HCT116 (cell line): Measurements from ENCODE around the gene ARRDC1. TPM values are rescaled to one million over a fixed set of nuclear protein-coding genes. Genes with fewer than 3 reads are reported as not detected.
"Not testable (repeated sequence)": the region's sequence is repeated elsewhere in the genome, so short reads cannot be mapped to it uniquely, and the experiment has no call there.

Experiments
- ATAC-seq: fragments of 200-7000 bp; cut with Tn5 transposase; 2 replicates; pipeline ENCODE4 v1.9.1; 2020; ENCODE audit warnings: mild to moderate bottlenecking, moderate library complexity
- BruUV-seq: library from RNA; stranded (reverse); fragments of 400-500 nt; replicated peaks from 2 replicates; lab custom pipeline; 2021; lab: Mats Ljungman, UMichigan
- CTCF ChIA-PET: fragments of 300-600 bp; sonication (Branson Sonifier 250); formaldehyde crosslinking; loops from one replicate; lab custom pipeline; 2021; ENCODE audit warnings: antibody characterized with exemption; lab: Charles Lee
- POLR2A ChIA-PET: fragments of 300-600, 350-600 bp; sonication (Branson Sonifier 250); formaldehyde crosslinking; loops from one replicate; lab custom pipeline; 2021; ENCODE audit warnings: antibody characterized with exemption; lab: Charles Lee
- RAD21 ChIA-PET, 2 experiments: fragments of 300-600 bp; sonication (Branson Sonifier 250); formaldehyde crosslinking; loops; one replicate each; lab custom pipeline; 2023; ENCODE audit warnings: low total read pairs in 2 of 2; ENCODE audit not compliant: uncharacterized antibody in 2 of 2, unreplicated experiment in 2 of 2, low non-redundant PET in 1 of 2; lab: Charles Lee
- DNase-seq: peaks from one replicate; pipeline ENCODE4 v3.0.0-alpha.2; 2010; ENCODE audit warnings: low read depth, low spot score
- H2AFZ ChIP-seq: fragments of 200-600 bp; shearing (Covaris generic), sonication (generic); 2 replicates; pipeline ENCODE4 v1.6.1; 2017; ENCODE audit warnings: low read depth, mixed run types, mixed read lengths, antibody characterized with exemption, low read length; ENCODE audit not compliant: poor library complexity, severe bottlenecking
- H3K27ac ChIP-seq: 2 replicates; pipeline ENCODE4 v1.5.1; 2012; ENCODE audit warnings: low read depth, low read length
- H3K27me3 ChIP-seq: fragments of 200-600 bp; sonication (generic); 2 replicates; pipeline ENCODE4 v1.6.1; 2016; ENCODE audit warnings: mixed run types, low read length, mixed read lengths; ENCODE audit not compliant: insufficient read depth
- H3K36me3 ChIP-seq, 2 experiments: fragments of 200-500 bp in 1 of 2; fragments of 200-600 bp in 1 of 2; sonication (Bioruptor generic) in 1 of 2; sonication (generic) in 1 of 2; 2 replicates each; pipeline versions ENCODE4 v1.5.1 to v1.6.1; 2014 to 2016; ENCODE audit warnings: low read length in 2 of 2, inconsistent platforms in 1 of 2, mixed read lengths in 1 of 2, mixed run types in 1 of 2; ENCODE audit not compliant: insufficient read depth in 2 of 2, control insufficient read depth in 1 of 2
- H3K4me1 ChIP-seq, 2 experiments: fragments of 200-600 bp in 1 of 2; sonication (generic) in 1 of 2; 2 replicates each; pipeline versions ENCODE4 v1.5.1 to v1.6.1; 2012 to 2017; ENCODE audit warnings: low read length in 2 of 2, inconsistent platforms in 1 of 2, mild to moderate bottlenecking in 1 of 2, mixed read lengths in 1 of 2, mixed run types in 1 of 2, moderate library complexity in 1 of 2; ENCODE audit not compliant: insufficient read depth in 2 of 2, control insufficient read depth in 1 of 2
- H3K4me2 ChIP-seq: fragments of 200-600 bp; sonication (generic); 2 replicates; pipeline ENCODE4 v1.6.1; 2017; ENCODE audit warnings: mixed run types, low read length, mixed read lengths
- H3K4me3 ChIP-seq, 2 experiments: fragments of 200-600 bp in 1 of 2; sonication (generic) in 1 of 2; replicated peaks in 1 of 2; 2 replicates each; pipeline ENCODE4 v1.5.1; 2011 to 2016; ENCODE audit warnings: low read length in 2 of 2, control low read depth in 1 of 2, low read depth in 1 of 2, mild to moderate bottlenecking in 1 of 2, mixed read lengths in 1 of 2, mixed run types in 1 of 2
- H3K79me2 ChIP-seq: fragments of 200-600 bp; sonication (generic); 2 replicates; pipeline ENCODE4 v1.6.1; 2017; ENCODE audit warnings: mild to moderate bottlenecking, mixed run types, low read length, moderate library complexity, mixed read lengths; ENCODE audit not compliant: insufficient read depth
- H3K9ac ChIP-seq: fragments of 200-600 bp; sonication (generic); 2 replicates; pipeline ENCODE4 v1.6.1; 2016; ENCODE audit warnings: low read length, mixed read lengths
- H3K9me2 ChIP-seq: fragments of 200-600 bp; sonication (generic), shearing (Covaris generic); 2 replicates; pipeline ENCODE4 v1.6.1; 2017; ENCODE audit warnings: mixed run types, mild to moderate bottlenecking, moderate library complexity; ENCODE audit not compliant: insufficient read depth
- H3K9me3 ChIP-seq, 2 experiments: fragments of 200-500 bp in 1 of 2; fragments of 200-600 bp in 1 of 2; sonication (Bioruptor generic) in 1 of 2; sonication (generic) in 1 of 2; 2 replicates each; pipeline ENCODE4 v1.6.1; 2014 to 2017; ENCODE audit warnings: low read length in 2 of 2, mixed read lengths in 2 of 2, inconsistent platforms in 1 of 2, low read depth in 1 of 2, mild to moderate bottlenecking in 1 of 2, mixed run types in 1 of 2, moderate library complexity in 1 of 2; ENCODE audit not compliant: control insufficient read depth in 1 of 2, insufficient read depth in 1 of 2
- H4K20me1 ChIP-seq: fragments of 200-600 bp; sonication (generic), shearing (Covaris generic); 2 replicates; pipeline ENCODE4 v1.6.1; 2017; ENCODE audit warnings: mixed run types, mild to moderate bottlenecking, moderate library complexity; ENCODE audit not compliant: insufficient read depth
- CTCF ChIP-seq, 3 experiments: fragments of 200-600 bp in 1 of 3; sonication (generic) in 1 of 3; IDR thresholded peaks in 2 of 3; conservative IDR thresholded peaks in 1 of 3; 2 replicates each; pipeline ENCODE4 v1.5.1; 2012 to 2017; ENCODE audit warnings: low read depth in 2 of 3, low read length in 2 of 3, antibody characterized with exemption in 1 of 3, borderline replicate concordance in 1 of 3, control low read depth in 1 of 3, mild to moderate bottlenecking in 1 of 3, mixed read lengths in 1 of 3, mixed run types in 1 of 3, moderate library complexity in 1 of 3; ENCODE audit not compliant: insufficient read depth in 1 of 3
- EGR1 ChIP-seq: IDR thresholded peaks from 2 replicates; pipeline ENCODE4 v1.6.1; 2012; ENCODE audit warnings: low read depth
- EZH2 ChIP-seq: fragments of 200-600 bp; sonication (generic); IDR thresholded peaks from 2 replicates; pipeline ENCODE4 v1.6.1; 2017; ENCODE audit warnings: antibody characterized with exemption, mixed run types
- EZH2phosphoT487 ChIP-seq: fragments of 200-600 bp; IDR thresholded peaks from 2 replicates; pipeline ENCODE4 v1.6.1; 2018; ENCODE audit warnings: antibody characterized with exemption, borderline replicate concordance
- FOSL1 ChIP-seq: IDR thresholded peaks from 2 replicates; pipeline ENCODE4 v1.6.1; 2012; ENCODE audit warnings: low read depth
- POLR2A ChIP-seq: IDR thresholded peaks from 2 replicates; pipeline ENCODE4 v1.7.0; 2011; ENCODE audit warnings: borderline replicate concordance; ENCODE audit not compliant: insufficient read depth, insufficient read length; ENCODE audit errors: extremely low read depth
- TCF7L2 ChIP-seq: IDR thresholded peaks from 2 replicates; pipeline ENCODE4 v1.7.0; 2011; ENCODE audit warnings: borderline replicate concordance, inconsistent platforms; ENCODE audit not compliant: insufficient read depth, insufficient read length; ENCODE audit errors: extremely low read depth
- ZBTB33 ChIP-seq: IDR thresholded peaks from 2 replicates; pipeline ENCODE4 v1.6.1; 2011; ENCODE audit warnings: mild to moderate bottlenecking, low read length, moderate library complexity; ENCODE audit not compliant: insufficient replicate concordance; ENCODE audit errors: extremely low read depth
- intact Hi-C: fragments of 100-400 bp; cut with micrococcal nuclease; formaldehyde crosslinking; loops from 2 replicates; pipeline ENCODE4 v1.10.0; 2022
- total RNA-seq: library from RNA; stranded (reverse); gene quantifications from one replicate; pipeline ENCODE4 v1.2.1, GENCODE V29; 2021; ENCODE audit not compliant: unreplicated experiment

The ARRDC1 gene
- total RNA-seq, 1 experiment from 2014 or later: 82.8 TPM

- peaks cover 90% of the 10 kb centered on the region for H3K79me2 ChIP-seq
- peak overlapping the region; percentile 33 for H3K9ac ChIP-seq
- no peak for ATAC-seq
- BruUV-seq: no TSS peak
- peaks cover 5% of the 10 kb centered on the region; the same call in 1 of the 2 replicates for H4K20me1 ChIP-seq
- TF ChIP-seq TCF7L2: no peak
- no peak for TF ChIP-seq EGR1
- no peak for TF ChIP-seq EZH2phosphoT487
- TF ChIP-seq FOSL1: no peak
- TF ChIP-seq POLR2A: no peak
- no peak for TF ChIP-seq EZH2
- H3K36me3 ChIP-seq: peaks cover 2 to 10% of the 10 kb centered on the region in 2 experiments; a peak in 2 of 4 replicates
- no peak for DNase-seq
- H3K9me2 ChIP-seq: no peaks in the 10 kb centered on the region
- no peak overlapping the region for H2AFZ ChIP-seq
- no peaks in the 10 kb centered on the region for H3K27me3 ChIP-seq
- ChIA-PET CTCF (no interaction called here), POLR2A (no interaction called here), RAD21 (no interaction called here)
- no peaks in the 10 kb centered on the region for H3K9me3 ChIP-seq
- peak overlapping the region; percentile 40 for H3K27ac ChIP-seq
- H3K4me2 ChIP-seq: peak overlapping the region; percentile 91
- intact Hi-C loops: no loop called here
- H3K4me3 ChIP-seq: peak overlapping the region in 1 of 2 experiments; percentile 8; a peak in 2 of 4 replicates
- peaks cover 19 to 30% of the 10 kb centered on the region in 2 experiments for H3K4me1 ChIP-seq
Measured at GRCh38 chr9:137620581-137620980, 15.1 kb downstream of the ARRDC1 start.

GRCh38 chr9:137621131-137621757 lies 15.8 kb downstream of the ARRDC1 start:
- Histone ChIP-seq H3K4me2 (peak overlapping the region; percentile 91), H3K27ac (peak overlapping the region; percentile 40; the same call in 1 of the 2 replicates), H3K4me1 (peaks cover 19 to 30% of the 10 kb centered on the region in 2 experiments), H3K27me3 (no peaks in the 10 kb centered on the region), H2AFZ (no peak overlapping the region), H3K9me2 (no peaks in the 10 kb centered on the region), H4K20me1 (peaks cover 5% of the 10 kb centered on the region; the same call in 1 of the 2 replicates), H3K4me3 (peak overlapping the region in 1 of 2 experiments; percentile 8; a peak in 2 of 4 replicates), H3K9ac (no peak overlapping the region; the same call in 1 of the 2 replicates), H3K36me3 (peaks cover 2 to 7% of the 10 kb centered on the region in 2 experiments; a peak in 1 of 4 replicates), H3K9me3 (no peaks in the 10 kb centered on the region), H3K79me2 (peaks cover 93% of the 10 kb centered on the region)
- DNase-seq: no peak
- ChIA-PET CTCF (no interaction called here), RAD21 (no interaction called here), POLR2A (no interaction called here)
- intact Hi-C loops: no loop called here
- TF ChIP-seq ZBTB33 (no peak), CTCF (IDR thresholded peaks at IDR 0.05 in 2 of 3, conservative IDR thresholded peaks at IDR 0.05 in 1 of 3; ENCODE audit: borderline replicate concordance in 1 of 3, insufficient read depth in 1 of 3, low read depth in 2 of 3, low read length in 2 of 3) (peak in 2 of 3 experiments; percentile 43 to 46; a peak in 3 of 6 replicates)
- ATAC-seq: peak; percentile 21
- no TSS peak for BruUV-seq

GRCh38 chr9:137622211-137622610 lies 16.7 kb downstream of the ARRDC1 start:
- H4K20me1 ChIP-seq, RAD21 ChIA-PET, intact Hi-C loops, H3K4me2 ChIP-seq, H2AFZ ChIP-seq, ATAC-seq, BruUV-seq, H3K4me3 ChIP-seq, H3K9ac ChIP-seq, POLR2A ChIA-PET, H3K9me2 ChIP-seq, H3K36me3 ChIP-seq, CTCF ChIA-PET, H3K27ac ChIP-seq, H3K9me3 ChIP-seq, H3K27me3 ChIP-seq, DNase-seq: not testable (repeated sequence)
- Histone ChIP-seq H3K4me1 (peaks cover 19 to 29% of the 10 kb centered on the region in 2 experiments), H3K79me2 (peaks cover 94% of the 10 kb centered on the region)
